Mammary epithelial cell (primary cell): Measurements from ENCODE around the gene CPXM2.

ENCODE experiments used
- EZH2 ChIP-seq: IDR thresholded peaks from 2 replicates; pipeline ENCODE4 v1.6.1; 2012; ENCODE audit warnings: low read length, inconsistent platforms, borderline replicate concordance
- TF ChIP-seq, protein P1 (sequence below), 2 donors: IDR thresholded peaks in 1 of 2; conservative IDR thresholded peaks in 1 of 2; 2 replicates each; pipeline ENCODE4 v1.5.1; 2011 to 2012; ENCODE audit warnings: inconsistent platforms in 2 of 2, low read length in 2 of 2, mild to moderate bottlenecking in 2 of 2, control low read depth in 1 of 2, low read depth in 1 of 2; ENCODE audit not compliant: insufficient read depth in 1 of 2; ENCODE audit errors: extremely low read depth in 1 of 2

DNA sequence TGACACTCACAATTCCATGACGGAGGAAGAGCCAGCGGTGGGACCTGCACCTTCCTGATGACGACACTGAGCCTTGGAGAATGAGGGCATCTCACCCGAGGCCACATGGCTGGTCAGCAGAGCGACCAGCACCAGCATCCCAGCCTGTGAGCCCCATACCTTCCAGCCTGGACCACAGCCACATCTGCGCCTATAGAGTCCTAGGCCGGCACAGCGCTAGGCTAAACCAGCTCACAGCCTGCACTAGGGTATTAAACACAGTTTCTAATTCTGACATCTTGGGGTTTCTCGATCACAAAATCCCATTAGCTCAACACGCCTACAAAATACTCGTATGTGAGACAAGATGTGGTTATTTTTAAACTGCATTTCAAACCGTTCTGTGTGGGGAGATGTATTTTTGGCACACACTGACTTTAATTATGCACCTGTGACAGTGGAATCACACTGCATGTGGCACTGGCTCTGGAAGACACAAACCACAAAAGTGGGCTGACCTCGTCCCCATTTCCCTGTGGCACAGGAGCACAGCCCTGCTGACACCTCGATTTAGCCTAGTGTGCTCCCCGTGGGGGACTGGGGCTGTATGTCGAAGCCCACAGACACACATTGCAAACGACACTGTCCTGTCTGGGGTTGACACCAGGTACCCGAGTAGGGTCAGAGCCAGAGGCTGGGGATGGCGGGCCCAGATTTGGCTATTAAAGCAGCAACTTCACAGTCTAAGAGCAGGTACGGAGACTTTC is 32.5 kb downstream of the CPXM2 start:
- TF ChIP-seq, protein P1, sequence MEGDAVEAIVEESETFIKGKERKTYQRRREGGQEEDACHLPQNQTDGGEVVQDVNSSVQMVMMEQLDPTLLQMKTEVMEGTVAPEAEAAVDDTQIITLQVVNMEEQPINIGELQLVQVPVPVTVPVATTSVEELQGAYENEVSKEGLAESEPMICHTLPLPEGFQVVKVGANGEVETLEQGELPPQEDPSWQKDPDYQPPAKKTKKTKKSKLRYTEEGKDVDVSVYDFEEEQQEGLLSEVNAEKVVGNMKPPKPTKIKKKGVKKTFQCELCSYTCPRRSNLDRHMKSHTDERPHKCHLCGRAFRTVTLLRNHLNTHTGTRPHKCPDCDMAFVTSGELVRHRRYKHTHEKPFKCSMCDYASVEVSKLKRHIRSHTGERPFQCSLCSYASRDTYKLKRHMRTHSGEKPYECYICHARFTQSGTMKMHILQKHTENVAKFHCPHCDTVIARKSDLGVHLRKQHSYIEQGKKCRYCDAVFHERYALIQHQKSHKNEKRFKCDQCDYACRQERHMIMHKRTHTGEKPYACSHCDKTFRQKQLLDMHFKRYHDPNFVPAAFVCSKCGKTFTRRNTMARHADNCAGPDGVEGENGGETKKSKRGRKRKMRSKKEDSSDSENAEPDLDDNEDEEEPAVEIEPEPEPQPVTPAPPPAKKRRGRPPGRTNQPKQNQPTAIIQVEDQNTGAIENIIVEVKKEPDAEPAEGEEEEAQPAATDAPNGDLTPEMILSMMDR (conservative IDR thresholded peaks at IDR 0.05 in 1 of 2, IDR thresholded peaks at IDR 0.05 in 1 of 2; ENCODE audit: extremely low read depth in 1 of 2, insufficient read depth in 1 of 2, low read depth in 1 of 2, low read length in 2 of 2), result no peak
- no peak for TF ChIP-seq EZH2
